Esophagus squamous epithelium (tissue), 5 donors: ENCODE data around the gene ARHGAP28. TPM values are rescaled to one million over a fixed set of nuclear protein-coding genes. Genes with fewer than 3 reads are reported as not detected.

Experiments used
- DNase-seq: peaks from one replicate; lab custom pipeline; 2025; lab: John Stamatoyannopoulos, UW
- H3K27ac ChIP-seq, 4 donors: fragments of 200-600 bp; sonication (generic); one replicate each; pipeline ENCODE4 v1.5.1; 2016 to 2019; ENCODE audit warnings: mild to moderate bottlenecking in 1 of 4
- H3K27me3 ChIP-seq, 4 donors: fragments of 200-600 bp; sonication (generic); 1 replicate in 3 of 4; 2 replicates in 1 of 4; pipeline versions ENCODE4 v1.5.1 to v1.6.0; 2017 to 2021; ENCODE audit warnings: antibody characterized with exemption in 1 of 4
- H3K36me3 ChIP-seq, 3 donors: fragments of 200-600 bp; sonication (generic); one replicate each; pipeline ENCODE4 v1.5.1; 2016 to 2019
- H3K4me1 ChIP-seq, 3 donors: fragments of 200-600 bp; sonication (generic); one replicate each; pipeline ENCODE4 v1.5.1; 2017 to 2019
- H3K4me3 ChIP-seq, 4 donors: fragments of 200-600 bp; sonication (generic); 1 replicate in 3 of 4; 2 replicates in 1 of 4; pipeline ENCODE4 v1.5.1; 2016 to 2019; ENCODE audit warnings: mild to moderate bottlenecking in 2 of 4, moderate library complexity in 1 of 4
- H3K9me3 ChIP-seq, 3 donors: fragments of 200-600 bp; sonication (generic); one replicate each; pipeline ENCODE4 v1.5.1; 2016 to 2019
- POLR2A ChIP-seq, 4 donors: fragments of 450-650 bp; IDR thresholded peaks; one replicate each; pipeline ENCODE4 v1.6.1; 2017; ENCODE audit warnings: antibody characterized with exemption in 4 of 4, mild to moderate bottlenecking in 4 of 4, moderate library complexity in 3 of 4
- WGBS, 2 donors: methylation state at CpG; one replicate each; pipeline ENCODE4 v1.1.5; 2018; 5-methylcytosine and 5-hydroxymethylcytosine counted together
- intact Hi-C: fragments of 100-400 bp; cut with DNase I; formaldehyde crosslinking; loops from one replicate; pipeline ENCODE4 v1.15.0; 2022
- total RNA-seq, 4 donors: library from RNA; depleted of rRNA; stranded (reverse); fragments of >200 nt; gene quantifications; one replicate each; pipeline ENCODE4 v1.1.0, GENCODE V29; 2016
- TF ChIP-seq, protein P1 (sequence below), 6 experiments: fragments of 450-650 bp in 4 of 6; fragments of 200-600 bp in 2 of 6; sonication (generic) in 2 of 6; IDR thresholded peaks; one replicate each; pipeline ENCODE4 v1.5.1; 2016 to 2019; ENCODE audit warnings: antibody characterized with exemption in 6 of 6, mild to moderate bottlenecking in 4 of 6, moderate library complexity in 4 of 6
- donor health status: DM: yes; HTN: yes; CAD: no.

ARHGAP28 gene
- total RNA-seq, 4 donors from 2014 or later: 1.2 to 4.8 (median 3.4) TPM

DNA sequence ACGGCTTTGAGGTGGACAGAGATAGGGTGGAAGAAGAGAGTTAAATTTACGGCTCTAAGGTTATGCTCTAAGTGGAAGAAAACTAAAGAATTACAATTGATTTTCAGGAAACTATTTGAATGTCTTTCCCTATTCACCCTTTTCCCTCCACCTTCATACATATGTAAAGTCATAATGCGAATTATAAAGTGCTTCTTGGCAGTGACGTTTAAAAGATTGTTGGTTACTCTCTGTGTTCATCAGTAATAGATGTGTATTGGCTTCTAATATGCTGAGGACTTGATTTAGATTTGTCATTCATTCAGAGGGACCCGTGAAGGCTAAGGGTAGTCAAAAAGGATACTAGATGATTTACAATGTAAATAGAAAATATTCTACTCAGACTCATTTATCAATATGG, 63.9 kb downstream of the ARHGAP28 start:
- 81 to 88% methylated on average over 5 of the region's 5 CpGs for WGBS, 2 donors
- no peak overlapping the region for H3K27ac ChIP-seq
- H3K27me3 ChIP-seq: no peaks in the 10 kb centered on the region
- intact Hi-C loops: no loop called here
- no peaks in the 10 kb centered on the region for H3K36me3 ChIP-seq
- no peak overlapping the region for H3K4me3 ChIP-seq
- no peak for DNase-seq
- H3K9me3 ChIP-seq: no peaks in the 10 kb centered on the region
- no peak for TF ChIP-seq POLR2A (IDR thresholded peaks at IDR 0.05)
- TF ChIP-seq, protein P1, sequence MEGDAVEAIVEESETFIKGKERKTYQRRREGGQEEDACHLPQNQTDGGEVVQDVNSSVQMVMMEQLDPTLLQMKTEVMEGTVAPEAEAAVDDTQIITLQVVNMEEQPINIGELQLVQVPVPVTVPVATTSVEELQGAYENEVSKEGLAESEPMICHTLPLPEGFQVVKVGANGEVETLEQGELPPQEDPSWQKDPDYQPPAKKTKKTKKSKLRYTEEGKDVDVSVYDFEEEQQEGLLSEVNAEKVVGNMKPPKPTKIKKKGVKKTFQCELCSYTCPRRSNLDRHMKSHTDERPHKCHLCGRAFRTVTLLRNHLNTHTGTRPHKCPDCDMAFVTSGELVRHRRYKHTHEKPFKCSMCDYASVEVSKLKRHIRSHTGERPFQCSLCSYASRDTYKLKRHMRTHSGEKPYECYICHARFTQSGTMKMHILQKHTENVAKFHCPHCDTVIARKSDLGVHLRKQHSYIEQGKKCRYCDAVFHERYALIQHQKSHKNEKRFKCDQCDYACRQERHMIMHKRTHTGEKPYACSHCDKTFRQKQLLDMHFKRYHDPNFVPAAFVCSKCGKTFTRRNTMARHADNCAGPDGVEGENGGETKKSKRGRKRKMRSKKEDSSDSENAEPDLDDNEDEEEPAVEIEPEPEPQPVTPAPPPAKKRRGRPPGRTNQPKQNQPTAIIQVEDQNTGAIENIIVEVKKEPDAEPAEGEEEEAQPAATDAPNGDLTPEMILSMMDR (IDR thresholded peaks at IDR 0.05): no peak
- H3K4me1 ChIP-seq: peaks cover 0 to 3% (median 0%) of the 10 kb centered on the region in 3 donors

DNA sequence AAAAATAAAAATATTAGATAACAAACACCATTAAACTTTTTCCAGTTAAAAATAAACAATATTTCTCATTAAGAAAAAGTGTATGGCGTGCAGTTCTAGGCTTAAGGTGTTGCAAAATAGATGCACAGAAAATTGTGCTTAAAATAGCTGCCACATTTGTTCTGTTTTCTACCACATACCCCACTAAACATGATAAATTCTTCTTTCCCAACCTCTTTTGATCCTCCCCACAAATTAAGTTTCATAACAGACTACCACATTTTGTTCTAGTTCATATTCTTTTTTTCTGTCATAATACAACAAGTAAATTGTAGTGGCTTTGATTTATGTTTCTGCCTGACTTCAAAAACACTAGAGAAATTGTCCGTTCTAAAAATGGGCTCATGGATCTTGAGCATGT, 64.5 kb downstream of the ARHGAP28 start:
- Histone ChIP-seq H3K4me1 (peaks cover 0 to 3% (median 0%) of the 10 kb centered on the region in 3 donors), H3K27me3 (no peaks in the 10 kb centered on the region), H3K36me3 (no peaks in the 10 kb centered on the region), H3K4me3 (no peak overlapping the region), H3K27ac (no peak overlapping the region), H3K9me3 (no peaks in the 10 kb centered on the region)
- TF ChIP-seq POLR2A (IDR thresholded peaks at IDR 0.05): no peak
- TF ChIP-seq, protein P1 (IDR thresholded peaks at IDR 0.05): no peak
- intact Hi-C loops: no loop called here
- no peak for DNase-seq
- 79 to 83% methylated on average over 2 of the region's 2 CpGs for WGBS, 2 donors

DNA sequence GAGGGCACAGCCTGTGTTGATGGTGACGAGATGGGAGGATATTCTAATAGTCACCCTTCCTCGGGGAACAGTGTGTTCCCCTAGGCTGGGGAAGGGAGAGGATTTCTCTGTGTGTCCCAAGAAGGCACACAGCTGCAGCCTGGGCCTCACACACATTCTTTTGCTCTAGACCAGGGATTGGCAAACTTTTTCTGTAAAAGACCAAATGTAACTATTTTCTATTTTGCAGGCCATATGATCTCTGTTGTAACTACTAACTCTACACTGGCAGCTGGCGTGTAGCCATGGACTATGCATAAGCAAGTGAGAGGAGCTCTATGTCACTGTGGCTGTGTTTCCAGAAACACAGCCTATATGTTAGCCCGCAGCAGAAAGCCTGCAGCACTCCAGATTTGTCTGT, 65.8 kb downstream of the ARHGAP28 start:
- Histone ChIP-seq H3K27me3 (no peaks in the 10 kb centered on the region), H3K36me3 (no peaks in the 10 kb centered on the region), H3K4me3 (no peak overlapping the region), H3K4me1 (peaks cover 0 to 3% (median 0%) of the 10 kb centered on the region in 3 donors), H3K9me3 (no peaks in the 10 kb centered on the region), H3K27ac (no peak overlapping the region)
- intact Hi-C loops: no loop called here
- no peak for DNase-seq
- WGBS, 2 donors: 66 to 71% methylated on average over 4 of the region's 4 CpGs
- TF ChIP-seq, protein P1 (IDR thresholded peaks at IDR 0.05): no peak
- no peak for TF ChIP-seq POLR2A (IDR thresholded peaks at IDR 0.05)

DNA sequence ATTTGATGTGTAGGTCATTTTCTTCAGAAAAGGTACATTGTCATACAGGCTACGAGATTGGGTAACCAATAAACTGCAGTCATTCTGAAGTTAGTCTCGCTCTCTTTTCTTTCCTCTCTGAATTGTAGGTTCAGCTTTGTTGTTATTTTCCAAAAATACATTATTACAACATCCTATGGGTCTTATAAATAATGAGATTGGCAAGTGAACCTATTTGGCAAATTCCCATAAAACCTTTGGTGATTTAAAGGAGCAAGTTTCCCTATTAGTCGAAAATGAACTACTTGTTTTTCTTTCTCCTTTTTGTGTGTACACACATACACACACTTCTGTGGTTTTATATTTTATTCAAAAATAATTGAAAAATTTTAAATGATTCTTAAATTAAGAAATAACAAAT, 67.0 kb downstream of the ARHGAP28 start:
- H3K27ac ChIP-seq: no peak overlapping the region
- no peak for DNase-seq
- intact Hi-C loops: no loop called here
- H3K4me1 ChIP-seq: peaks cover 0 to 3% (median 0%) of the 10 kb centered on the region in 3 donors
- WGBS, 2 donors: 86 to 91% methylated on average over 3 of the region's 3 CpGs
- H3K4me3 ChIP-seq: no peak overlapping the region
- no peaks in the 10 kb centered on the region for H3K9me3 ChIP-seq
- TF ChIP-seq, protein P1 (IDR thresholded peaks at IDR 0.05): no peak
- TF ChIP-seq POLR2A (IDR thresholded peaks at IDR 0.05): no peak
- no peaks in the 10 kb centered on the region for H3K36me3 ChIP-seq
- H3K27me3 ChIP-seq: no peaks in the 10 kb centered on the region

DNA sequence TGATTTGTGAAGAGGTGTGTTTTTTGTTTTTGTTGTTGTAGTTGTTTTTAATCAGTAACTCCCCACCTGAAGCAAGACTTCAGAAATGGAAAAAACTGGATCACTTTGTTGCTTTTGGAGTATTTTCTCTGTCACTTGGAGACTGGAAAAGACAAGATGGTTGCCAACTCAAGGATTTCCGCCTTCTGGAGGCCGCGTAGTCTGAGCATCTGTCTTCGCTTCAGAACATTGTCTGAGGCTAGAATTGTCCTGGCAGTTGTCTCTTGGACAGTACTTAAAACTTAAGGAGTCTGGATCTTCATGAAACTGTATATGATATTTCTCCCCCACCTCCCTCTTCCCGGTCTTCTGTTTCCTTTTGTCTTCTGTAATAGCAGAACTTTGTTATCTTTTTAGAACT, 67.7 kb downstream of the ARHGAP28 start:
- TF ChIP-seq, protein P1 (IDR thresholded peaks at IDR 0.05): no peak
- TF ChIP-seq POLR2A (IDR thresholded peaks at IDR 0.05): no peak
- no peak overlapping the region for H3K4me3 ChIP-seq
- H3K4me1 ChIP-seq: peaks cover 0 to 3% (median 0%) of the 10 kb centered on the region in 3 donors
- no peak for DNase-seq
- H3K36me3 ChIP-seq: no peaks in the 10 kb centered on the region
- no peaks in the 10 kb centered on the region for H3K9me3 ChIP-seq
- WGBS, 2 donors: 83 to 86% methylated on average over 5 of the region's 5 CpGs
- intact Hi-C loops: no loop called here
- H3K27ac ChIP-seq: no peak overlapping the region
- H3K27me3 ChIP-seq: no peaks in the 10 kb centered on the region
